Stimulated activated naive CD8-positive, alpha-beta T cell treated with anti-CD3 and anti-CD28 coated beads, Interleukin-15, amount 100 ng/mL, for 72 hours (primary cell): ENCODE measurements around the gene KRT76.
A peak's percentile ranks its signal among the peaks of the same experiment; 100 is the strongest.

Experiments used
- ATAC-seq: fragments of 150-1000 bp; cut with Tn5 transposase; 2 replicates; pipeline ENCODE4 v1.10.0; 2021; ENCODE audit warnings: mild to moderate bottlenecking, moderate library complexity
- DNase-seq, 2 donors: peaks; one replicate each; pipeline ENCODE4 v3.0.0; 2021 to 2022
- H3K27ac Mint-ChIP-seq, 2 donors: one replicate each; pipeline ENCODE4 v1.8.0; 2022; ENCODE audit warnings: mild to moderate bottlenecking in 2 of 2, mixed read lengths in 2 of 2, moderate library complexity in 2 of 2
- H3K27me3 Mint-ChIP-seq: one replicate; pipeline ENCODE4 v1.8.0; 2022; ENCODE audit warnings: mixed read lengths
- H3K4me1 Mint-ChIP-seq: one replicate; pipeline ENCODE4 v1.8.0; 2022; ENCODE audit warnings: mild to moderate bottlenecking, mixed read lengths
- H3K4me3 Mint-ChIP-seq, 2 donors: one replicate each; pipeline ENCODE4 v1.8.0; 2022; ENCODE audit warnings: mild to moderate bottlenecking in 2 of 2, mixed read lengths in 2 of 2, moderate library complexity in 1 of 2
- H3K9me3 Mint-ChIP-seq, 2 donors: one replicate each; pipeline ENCODE4 v1.8.0; 2022; ENCODE audit warnings: mixed read lengths in 2 of 2

Gene KRT76

GRCh38 chr12:52815676-52816588, 38.8 kb upstream of the KRT76 start:
- peaks cover 16% of the 10 kb centered on the region for H3K4me1 Mint-ChIP-seq
- H3K9me3 Mint-ChIP-seq: no peaks in the 10 kb centered on the region
- DNase-seq (no peak), ATAC-seq (no peak)
- H3K27ac Mint-ChIP-seq: peak overlapping the region in 1 of 2 donors; percentile 51
- no peaks in the 10 kb centered on the region for H3K27me3 Mint-ChIP-seq
- H3K4me3 Mint-ChIP-seq: no peak overlapping the region

- H3K27me3 Mint-ChIP-seq: no peaks in the 10 kb centered on the region
- H3K4me3 Mint-ChIP-seq: no peak overlapping the region
- H3K27ac Mint-ChIP-seq: no peak overlapping the region
- no peak for DNase-seq
- H3K9me3 Mint-ChIP-seq: no peaks in the 10 kb centered on the region
- ATAC-seq: no peak
- H3K4me1 Mint-ChIP-seq: peaks cover 16% of the 10 kb centered on the region
Observed at GRCh38 chr12:52815161-52815560, 38.0 kb upstream of the KRT76 start.

DNA sequence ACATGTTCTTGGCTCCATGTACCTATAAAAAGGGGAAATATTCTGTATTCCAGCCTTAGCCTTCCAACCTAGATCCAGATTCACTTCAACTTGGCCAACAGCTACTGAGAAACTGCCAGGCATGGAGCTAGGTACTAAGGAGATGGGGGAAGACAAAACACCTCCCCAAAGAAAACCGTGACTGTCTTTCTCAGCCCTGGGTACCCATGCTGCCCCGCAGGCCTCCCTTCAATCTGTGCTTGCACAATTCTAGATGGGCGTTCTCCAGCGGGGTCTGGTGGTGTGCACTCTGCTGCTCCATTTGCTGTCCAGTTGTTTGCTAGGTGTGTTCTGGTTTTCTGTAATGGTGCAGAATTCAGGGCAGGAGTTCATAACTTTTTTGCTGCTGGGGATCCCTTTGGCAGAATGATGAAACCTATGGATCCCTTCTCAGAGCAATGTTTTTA, 37.6 kb upstream of the KRT76 start:
- Mint-ChIP-seq H3K27ac (no peak overlapping the region), H3K4me3 (no peak overlapping the region), H3K9me3 (no peaks in the 10 kb centered on the region), H3K27me3 (no peaks in the 10 kb centered on the region), H3K4me1 (peaks cover 16% of the 10 kb centered on the region)
- ATAC-seq (no peak), DNase-seq (no peak)

- peak within 1 kb of the TSS in 1 of 2 donors; percentile 68 for H3K27ac Mint-ChIP-seq
- H3K4me3 Mint-ChIP-seq: no peak within 1 kb of the TSS
- peaks cover 16% of the 10 kb centered on the region for H3K4me1 Mint-ChIP-seq
- H3K9me3 Mint-ChIP-seq: no peaks in the 10 kb centered on the region
- ATAC-seq (no peak), DNase-seq (no peak)
- no peaks in the 10 kb centered on the region for H3K27me3 Mint-ChIP-seq
Observed at GRCh38 chr12:52813885-52814709, 37.0 kb upstream of the KRT76 start, which contains the start of gene KRT4. TSS of gene KRT4 (minus strand) at chr12:52814116. CDS start at chr12:52814058, 58 bp downstream.

DNA sequence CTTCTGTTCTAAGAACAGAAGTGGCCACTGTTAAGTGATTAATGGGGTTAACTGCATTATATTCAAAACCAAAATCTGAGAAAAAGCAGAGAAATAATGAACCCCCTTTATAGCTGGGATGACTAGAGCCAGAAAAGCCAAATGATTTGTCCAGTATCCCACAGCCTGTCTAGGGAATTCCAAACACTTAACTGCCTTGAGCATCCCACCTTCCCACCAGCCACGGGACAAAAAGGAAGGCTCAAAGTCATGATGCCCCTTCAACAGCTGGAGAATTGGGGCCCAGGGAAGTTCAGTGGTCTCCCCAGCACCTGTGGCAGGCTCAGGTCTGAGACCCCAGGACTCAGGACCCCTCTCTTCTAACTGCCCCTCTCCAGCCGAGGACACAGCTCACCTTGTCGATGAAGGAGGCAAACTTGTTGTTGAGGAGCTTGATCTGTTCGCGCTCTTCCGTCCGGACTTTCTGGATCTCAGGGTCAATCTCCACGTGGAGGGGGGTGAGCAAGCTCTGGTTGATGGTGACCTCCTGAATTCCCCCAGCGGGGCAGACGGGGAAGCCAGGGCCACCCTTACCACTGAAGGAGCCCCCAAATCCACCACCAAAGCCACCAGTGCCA, 36.2 kb upstream of the KRT76 start:
- H3K4me1 Mint-ChIP-seq: peaks cover 12% of the 10 kb centered on the region

GRCh38 chr12:52812749-52813148, 35.6 kb upstream of the KRT76 start:
- H3K27me3 Mint-ChIP-seq: no peaks in the 10 kb centered on the region
- ATAC-seq (no peak), DNase-seq (no peak)
- H3K4me3 Mint-ChIP-seq: no peak overlapping the region
- H3K4me1 Mint-ChIP-seq: peaks cover 7% of the 10 kb centered on the region
- peak overlapping the region in 1 of 2 donors; percentile 83 for H3K27ac Mint-ChIP-seq
- H3K9me3 Mint-ChIP-seq: no peaks in the 10 kb centered on the region

More for the DNA sequence above, 36.2 kb upstream of the KRT76 start:
- no peak for DNase-seq
- Mint-ChIP-seq H3K27ac (no peak overlapping the region), H3K9me3 (no peaks in the 10 kb centered on the region), H3K4me3 (no peak overlapping the region), H3K27me3 (no peaks in the 10 kb centered on the region)
- no peak for ATAC-seq

DNA sequence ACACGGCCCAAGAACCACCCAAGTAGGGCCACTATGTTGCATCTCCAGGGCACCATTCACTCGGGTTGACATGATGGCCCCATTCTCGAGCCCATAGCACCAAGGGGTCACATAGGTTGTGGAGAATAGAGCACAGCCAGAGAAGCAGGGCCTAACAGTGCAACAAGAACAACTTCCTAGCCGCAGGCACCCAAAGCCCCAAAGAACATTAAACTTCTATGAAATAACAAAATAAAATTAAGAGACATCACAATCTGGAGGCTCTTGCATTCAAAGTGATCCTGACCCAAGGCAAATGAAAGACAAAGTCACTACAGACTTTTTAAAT, 34.9 kb upstream of the KRT76 start:
- H3K27ac Mint-ChIP-seq: no peak overlapping the region
- no peaks in the 10 kb centered on the region for H3K4me1 Mint-ChIP-seq
- H3K27me3 Mint-ChIP-seq: no peaks in the 10 kb centered on the region
- ATAC-seq (no peak), DNase-seq (no peak)
- no peak overlapping the region for H3K4me3 Mint-ChIP-seq
- no peaks in the 10 kb centered on the region for H3K9me3 Mint-ChIP-seq

DNA sequence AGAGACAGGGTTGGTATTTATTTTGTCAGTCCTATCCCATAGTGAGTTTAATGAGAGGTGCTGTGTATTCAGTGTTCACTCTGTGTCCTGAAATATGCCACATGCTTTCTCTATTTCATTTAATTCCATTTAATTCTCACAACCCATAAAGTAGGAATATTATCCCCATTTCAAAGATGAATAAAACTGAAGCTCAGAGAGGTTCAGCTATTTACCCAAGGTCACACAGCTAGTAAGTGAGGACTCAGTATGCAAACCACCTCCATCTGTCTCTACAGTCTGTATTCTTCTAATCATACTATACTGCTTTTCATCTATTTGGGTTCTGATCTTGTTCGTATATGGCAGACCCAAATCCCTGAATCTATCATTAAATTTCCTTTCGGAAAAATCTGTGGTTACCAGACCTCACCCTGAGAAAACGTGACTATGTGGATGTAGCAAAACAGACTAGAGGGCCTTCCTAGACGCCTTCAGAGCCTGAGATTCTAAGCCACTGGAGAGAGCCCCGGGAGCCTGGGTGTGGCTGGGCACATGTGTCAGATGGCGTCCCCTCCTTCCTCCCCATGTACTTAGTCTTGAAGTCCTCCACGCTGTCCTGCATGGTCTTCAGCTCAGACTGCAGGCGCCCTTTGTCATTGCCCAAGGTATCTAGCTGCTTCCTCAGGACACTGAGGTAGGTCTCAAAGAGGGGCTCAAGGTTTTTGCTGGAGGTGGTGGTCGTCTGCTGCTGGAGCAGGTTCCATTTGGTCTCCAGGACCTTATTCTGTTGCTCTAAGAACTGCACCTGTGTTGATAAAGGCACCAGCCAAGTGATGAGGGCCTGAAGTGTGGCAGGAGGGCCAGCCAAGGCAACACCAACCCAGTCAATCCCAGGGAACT, 34.3 kb upstream of the KRT76 start:
- H3K27ac Mint-ChIP-seq: no peak overlapping the region
- H3K4me1 Mint-ChIP-seq: no peaks in the 10 kb centered on the region
- H3K27me3 Mint-ChIP-seq: no peaks in the 10 kb centered on the region
- H3K9me3 Mint-ChIP-seq: no peaks in the 10 kb centered on the region
- ATAC-seq: no peak
- H3K4me3 Mint-ChIP-seq: no peak overlapping the region
- DNase-seq: no peak

DNA sequence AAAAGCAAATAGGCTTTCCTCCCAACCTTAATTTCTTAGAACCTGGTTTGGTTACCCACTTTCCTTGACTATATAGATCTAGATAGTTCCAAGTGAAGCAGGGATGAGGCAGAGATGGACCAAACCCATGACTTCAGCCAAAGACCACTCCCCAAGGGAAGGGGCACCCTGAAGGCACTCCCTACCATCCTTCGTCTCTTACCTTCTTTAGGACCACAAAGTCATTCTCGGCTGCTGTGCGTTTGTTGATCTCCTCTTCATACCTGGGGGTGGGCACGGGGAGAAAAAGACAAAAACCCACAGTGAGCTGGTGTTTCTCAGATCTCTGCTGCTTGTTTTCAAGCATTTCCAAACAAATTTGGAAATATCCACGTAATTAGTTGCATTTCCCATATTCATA, 33.4 kb upstream of the KRT76 start:
- H3K27me3 Mint-ChIP-seq: no peaks in the 10 kb centered on the region
- H3K9me3 Mint-ChIP-seq: no peaks in the 10 kb centered on the region
- no peak overlapping the region for H3K27ac Mint-ChIP-seq
- no peak for DNase-seq
- no peak for ATAC-seq
- H3K4me3 Mint-ChIP-seq: no peak overlapping the region
- H3K4me1 Mint-ChIP-seq: no peaks in the 10 kb centered on the region

- H3K27ac Mint-ChIP-seq: no peak overlapping the region
- no peaks in the 10 kb centered on the region for H3K9me3 Mint-ChIP-seq
- H3K4me3 Mint-ChIP-seq: no peak overlapping the region
- no peaks in the 10 kb centered on the region for H3K27me3 Mint-ChIP-seq
- no peak for DNase-seq
- no peak for ATAC-seq
- H3K4me1 Mint-ChIP-seq: no peaks in the 10 kb centered on the region
Observed at GRCh38 chr12:52809166-52809565, 32.0 kb upstream of the KRT76 start.

- peak overlapping the region in 1 of 2 donors; percentile 1 for H3K27ac Mint-ChIP-seq
- no peaks in the 10 kb centered on the region for H3K27me3 Mint-ChIP-seq
- H3K9me3 Mint-ChIP-seq: no peaks in the 10 kb centered on the region
- no peak for DNase-seq
- H3K4me3 Mint-ChIP-seq: no peak overlapping the region
- no peak for ATAC-seq
- H3K4me1 Mint-ChIP-seq: no peaks in the 10 kb centered on the region
Observed at GRCh38 chr12:52808573-52809160, 31.5 kb upstream of the KRT76 start.

DNA sequence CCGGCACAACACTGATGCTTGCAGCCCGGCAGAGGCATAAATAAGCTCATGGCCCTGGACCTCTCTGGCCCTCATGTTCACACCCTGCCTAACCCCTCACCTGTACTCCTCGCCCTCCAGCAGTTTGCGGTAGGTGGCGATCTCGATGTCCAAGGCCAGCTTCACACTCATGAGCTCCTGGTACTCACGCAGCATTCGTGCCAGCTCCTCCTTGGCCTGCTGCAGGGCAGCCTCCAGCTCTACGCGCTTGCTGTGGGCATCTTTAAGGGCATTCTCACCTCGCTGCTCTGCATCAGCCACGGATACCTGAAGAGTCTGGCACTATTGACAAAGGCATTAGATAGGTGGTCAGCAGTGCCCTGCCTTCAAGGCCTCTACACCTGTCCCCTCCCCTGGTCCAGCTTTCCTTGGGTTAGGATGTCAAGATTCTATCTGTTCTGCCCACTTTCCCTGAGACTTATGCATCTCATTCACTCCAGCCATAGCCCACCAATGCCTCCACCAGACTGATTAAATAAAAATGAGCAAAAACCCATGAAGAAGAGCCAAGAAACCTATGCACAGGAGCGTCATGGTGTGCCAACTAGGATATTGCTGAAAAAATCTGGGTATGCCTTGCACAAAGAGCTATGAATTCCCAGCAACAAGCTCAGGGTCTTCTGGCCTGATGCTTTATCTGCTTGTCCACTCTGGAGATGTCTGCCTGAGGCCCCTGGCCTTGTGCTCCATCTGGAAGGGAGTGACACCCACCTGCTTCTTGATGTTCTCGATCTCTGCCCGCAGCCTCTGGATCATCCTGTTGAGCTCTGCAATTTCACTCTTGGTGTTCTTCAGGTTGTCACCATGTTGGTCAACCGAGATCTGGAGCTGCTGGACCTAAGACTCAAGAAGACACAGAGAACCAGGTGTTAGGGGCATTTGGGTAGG, 30.7 kb upstream of the KRT76 start:
- Mint-ChIP-seq H3K27ac (no peak overlapping the region), H3K27me3 (no peaks in the 10 kb centered on the region), H3K4me3 (no peak overlapping the region), H3K4me1 (no peaks in the 10 kb centered on the region), H3K9me3 (no peaks in the 10 kb centered on the region)
- DNase-seq (no peak), ATAC-seq (no peak)

GRCh38 chr12:52806821-52807543, 29.8 kb upstream of the KRT76 start:
- Mint-ChIP-seq H3K4me1 (no peaks in the 10 kb centered on the region), H3K27me3 (no peaks in the 10 kb centered on the region), H3K9me3 (no peaks in the 10 kb centered on the region), H3K27ac (no peak overlapping the region), H3K4me3 (no peak overlapping the region)
- DNase-seq (no peak), ATAC-seq (no peak)
